ENCODE data around the gene NUDT5. TPM values are rescaled to one million over a fixed set of nuclear protein-coding genes. Genes with fewer than 3 reads are reported as not detected.

The NUDT5 gene
- total RNA-seq, 4 donors from 2014 or later, result 24.0 to 51.1 (median 45.8) TPM

DNA sequence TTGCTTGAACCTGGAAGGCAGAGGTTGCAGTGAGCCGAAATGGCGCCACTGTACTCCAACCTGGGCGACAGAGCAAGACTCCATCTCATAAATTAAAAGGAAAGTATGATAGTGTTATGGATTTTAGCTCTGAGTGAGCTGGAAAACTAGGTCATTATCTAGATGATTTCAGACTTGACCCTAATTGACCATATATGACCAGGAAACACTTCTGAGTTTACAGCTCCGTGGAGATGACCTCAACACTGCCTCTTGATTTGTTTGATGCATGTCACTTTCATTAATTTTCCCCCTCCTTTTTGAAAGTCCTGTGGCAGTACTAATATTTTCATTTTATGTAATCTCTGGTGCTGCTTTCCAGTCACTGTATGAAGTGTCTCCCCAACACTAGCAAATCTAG is 74.0 kb downstream of the NUDT5 start:
- TF ChIP-seq, protein P1, sequence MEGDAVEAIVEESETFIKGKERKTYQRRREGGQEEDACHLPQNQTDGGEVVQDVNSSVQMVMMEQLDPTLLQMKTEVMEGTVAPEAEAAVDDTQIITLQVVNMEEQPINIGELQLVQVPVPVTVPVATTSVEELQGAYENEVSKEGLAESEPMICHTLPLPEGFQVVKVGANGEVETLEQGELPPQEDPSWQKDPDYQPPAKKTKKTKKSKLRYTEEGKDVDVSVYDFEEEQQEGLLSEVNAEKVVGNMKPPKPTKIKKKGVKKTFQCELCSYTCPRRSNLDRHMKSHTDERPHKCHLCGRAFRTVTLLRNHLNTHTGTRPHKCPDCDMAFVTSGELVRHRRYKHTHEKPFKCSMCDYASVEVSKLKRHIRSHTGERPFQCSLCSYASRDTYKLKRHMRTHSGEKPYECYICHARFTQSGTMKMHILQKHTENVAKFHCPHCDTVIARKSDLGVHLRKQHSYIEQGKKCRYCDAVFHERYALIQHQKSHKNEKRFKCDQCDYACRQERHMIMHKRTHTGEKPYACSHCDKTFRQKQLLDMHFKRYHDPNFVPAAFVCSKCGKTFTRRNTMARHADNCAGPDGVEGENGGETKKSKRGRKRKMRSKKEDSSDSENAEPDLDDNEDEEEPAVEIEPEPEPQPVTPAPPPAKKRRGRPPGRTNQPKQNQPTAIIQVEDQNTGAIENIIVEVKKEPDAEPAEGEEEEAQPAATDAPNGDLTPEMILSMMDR (IDR thresholded peaks at IDR 0.05), result no peak
- no peak for TF ChIP-seq POLR2A (IDR thresholded peaks at IDR 0.05)
- Histone ChIP-seq H3K27ac (no peak overlapping the region), H3K36me3 (peaks cover 0 to 41% (median 0%) of the 10 kb centered on the region in 3 donors), H3K27me3 (no peaks in the 10 kb centered on the region), H3K9me3 (no peaks in the 10 kb centered on the region), H3K4me1 (no peaks in the 10 kb centered on the region), H3K4me3 (no peak overlapping the region)
- no peak for DNase-seq

Small RNAs within 50 kb of the gene (small RNA-seq; reads per million reads assigned to genes)
- gene MIR548AK (0 reads per million in 2 donors), gene RNU6-88P (0 reads per million in 2 donors)

Other genes with a start within 250 kb of the NUDT5 start
- 10 to 100 TPM; 12.6 to 56.1 (median 21.0) TPM for gene UPF2, start 153.1 kb downstream of the NUDT5 start, total RNA-seq
- 10 to 100 TPM; 18.4 to 32.1 (median 24.2) TPM for gene DHTKD1, start 126.9 kb downstream of the NUDT5 start, total RNA-seq
- 1 to 10 TPM; 1.4 to 8.3 (median 5.2) TPM for gene SEC61A2, start 66.2 kb downstream of the NUDT5 start, total RNA-seq
- 10 to 100 TPM; 52.0 to 77.4 (median 62.0) TPM for gene CDC123, start 297 bp upstream of the NUDT5 start, total RNA-seq
- gene CAMK1D, start 153.7 kb upstream of the NUDT5 start, total RNA-seq, result 10 to 100 TPM in 1 of 4 donors, 1 to 10 TPM in 3; 5.6 to 23.9 (median 7.4) TPM

Data from Peyer's patch (tissue), 4 donors.